Breast epithelium (tissue), 4 donors: Measurements from ENCODE around the gene CAMTA1. TPM values are rescaled to one million over a fixed set of nuclear protein-coding genes. Genes with fewer than 3 reads are reported as not detected.

Experiments used
- DNase-seq, 2 donors: peaks; one replicate each; pipeline ENCODE4 v3.0.0-alpha.2; 2019; ENCODE audit warnings: low spot score in 2 of 2
- H3K27ac ChIP-seq, 2 donors: fragments of 200-600 bp; sonication (generic) in 1 of 2; one replicate each; pipeline ENCODE4 v1.5.1; 2016 to 2019; ENCODE audit warnings: mild to moderate bottlenecking in 1 of 2
- H3K27me3 ChIP-seq, 2 donors: fragments of 200-600 bp; sonication (generic) in 1 of 2; one replicate each; pipeline versions ENCODE4 v1.5.1 to v1.6.0; 2017 to 2019; ENCODE audit warnings: control low read depth in 1 of 2, mild to moderate bottlenecking in 1 of 2
- H3K36me3 ChIP-seq: fragments of 200-600 bp; one replicate; pipeline ENCODE4 v1.5.1; 2019
- H3K4me1 ChIP-seq, 2 donors: fragments of 200-600 bp; sonication (generic); one replicate each; pipeline ENCODE4 v1.5.1; 2016 to 2019; ENCODE audit warnings: control low read depth in 1 of 2
- H3K4me3 ChIP-seq, 3 donors: fragments of 200-600 bp; sonication (generic); 1 replicate in 2 of 3; 2 replicates in 1 of 3; pipeline ENCODE4 v1.5.1; 2016 to 2019; ENCODE audit warnings: mild to moderate bottlenecking in 3 of 3, moderate library complexity in 2 of 3
- H3K9me3 ChIP-seq, 2 donors: fragments of 200-600 bp; sonication (generic) in 1 of 2; one replicate each; pipeline ENCODE4 v1.5.1; 2016 to 2019; ENCODE audit warnings: control low read depth in 1 of 2
- POLR2A ChIP-seq: fragments of 450-650 bp; IDR thresholded peaks from one replicate; pipeline ENCODE4 v1.6.1; 2016; ENCODE audit warnings: antibody characterized with exemption, mild to moderate bottlenecking, moderate library complexity
- POLR2AphosphoS5 ChIP-seq, 3 donors: sonication (generic); formaldehyde crosslinking; IDR thresholded peaks; one replicate each; pipeline ENCODE4 v1.6.1; 2017; ENCODE audit warnings: antibody characterized with exemption in 3 of 3
- intact Hi-C: fragments of 100-400 bp; cut with DNase I; formaldehyde crosslinking; loops from one replicate; pipeline ENCODE4 v1.15.1; 2023; ENCODE audit warnings: low total_unique reads
- total RNA-seq, 3 donors: library from RNA; depleted of rRNA; stranded (reverse); fragments of >200 nt; gene quantifications; one replicate each; pipeline ENCODE4 v1.1.0, GENCODE V29; 2016
- TF ChIP-seq, protein P1 (sequence below), 3 donors: fragments of 450-650 bp; IDR thresholded peaks; one replicate each; pipeline ENCODE4 v1.5.1; 2016 to 2017; ENCODE audit warnings: antibody characterized with exemption in 3 of 3, mild to moderate bottlenecking in 3 of 3, moderate library complexity in 3 of 3

Gene CAMTA1
- total RNA-seq, 3 donors from 2014 or later, result 53.4 to 84.0 (median 61.9) TPM

GRCh38 chr1:7564137-7564536 lies 778.9 kb downstream of the CAMTA1 start:
- DNase-seq, result no peak
- Histone ChIP-seq H3K27ac (no peak overlapping the region), H3K27me3 (no peaks in the 10 kb centered on the region), H3K9me3 (no peaks in the 10 kb centered on the region), H3K4me1 (no peaks in the 10 kb centered on the region), H3K4me3 (no peak overlapping the region), H3K36me3 (no peaks in the 10 kb centered on the region)
- intact Hi-C loops, result no loop called here
- TF ChIP-seq POLR2A (no peak), POLR2AphosphoS5 (IDR thresholded peaks at IDR 0.05) (no peak)
- TF ChIP-seq, protein P1, sequence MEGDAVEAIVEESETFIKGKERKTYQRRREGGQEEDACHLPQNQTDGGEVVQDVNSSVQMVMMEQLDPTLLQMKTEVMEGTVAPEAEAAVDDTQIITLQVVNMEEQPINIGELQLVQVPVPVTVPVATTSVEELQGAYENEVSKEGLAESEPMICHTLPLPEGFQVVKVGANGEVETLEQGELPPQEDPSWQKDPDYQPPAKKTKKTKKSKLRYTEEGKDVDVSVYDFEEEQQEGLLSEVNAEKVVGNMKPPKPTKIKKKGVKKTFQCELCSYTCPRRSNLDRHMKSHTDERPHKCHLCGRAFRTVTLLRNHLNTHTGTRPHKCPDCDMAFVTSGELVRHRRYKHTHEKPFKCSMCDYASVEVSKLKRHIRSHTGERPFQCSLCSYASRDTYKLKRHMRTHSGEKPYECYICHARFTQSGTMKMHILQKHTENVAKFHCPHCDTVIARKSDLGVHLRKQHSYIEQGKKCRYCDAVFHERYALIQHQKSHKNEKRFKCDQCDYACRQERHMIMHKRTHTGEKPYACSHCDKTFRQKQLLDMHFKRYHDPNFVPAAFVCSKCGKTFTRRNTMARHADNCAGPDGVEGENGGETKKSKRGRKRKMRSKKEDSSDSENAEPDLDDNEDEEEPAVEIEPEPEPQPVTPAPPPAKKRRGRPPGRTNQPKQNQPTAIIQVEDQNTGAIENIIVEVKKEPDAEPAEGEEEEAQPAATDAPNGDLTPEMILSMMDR (IDR thresholded peaks at IDR 0.05), result no peak

DNA sequence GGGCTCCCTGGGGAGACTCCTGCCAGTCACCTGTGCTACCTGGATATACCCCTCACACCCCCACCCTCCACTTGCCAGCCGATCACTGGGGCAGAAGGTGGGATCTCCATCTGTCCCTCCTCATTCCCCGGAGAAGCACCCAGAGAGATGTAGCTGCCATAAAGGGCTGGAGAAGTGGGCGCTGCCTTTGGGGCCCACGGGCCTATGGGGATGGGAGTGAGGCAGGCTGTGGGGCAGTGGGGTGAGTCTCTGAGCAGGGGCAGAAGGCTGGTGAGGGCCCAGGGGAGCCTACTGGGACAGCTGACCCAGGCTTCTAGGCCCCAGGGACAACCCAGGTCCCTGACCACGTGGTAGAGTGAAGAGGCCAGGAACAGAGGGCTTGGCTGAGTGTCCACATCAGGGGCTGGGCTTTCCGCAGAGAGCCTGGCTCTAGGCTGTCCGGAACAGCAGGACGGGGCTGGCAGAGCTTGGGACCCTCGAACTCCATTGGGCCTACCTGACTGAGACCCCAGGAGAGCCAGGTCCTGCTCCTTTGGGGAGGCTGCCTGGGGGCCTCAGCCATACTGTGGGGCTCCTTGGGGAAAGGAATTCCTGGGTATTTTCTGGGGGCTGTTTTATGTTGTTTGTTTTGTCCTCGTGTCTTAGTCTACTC lies 780.0 kb downstream of the CAMTA1 start:
- H3K4me3 ChIP-seq, result no peak overlapping the region
- no peak for DNase-seq
- intact Hi-C loops, result no loop called here
- no peaks in the 10 kb centered on the region for H3K9me3 ChIP-seq
- no peaks in the 10 kb centered on the region for H3K36me3 ChIP-seq
- H3K27me3 ChIP-seq, result no peaks in the 10 kb centered on the region
- no peaks in the 10 kb centered on the region for H3K4me1 ChIP-seq
- H3K27ac ChIP-seq, result no peak overlapping the region
- no peak for TF ChIP-seq POLR2AphosphoS5 (IDR thresholded peaks at IDR 0.05)
- TF ChIP-seq, protein P1 (IDR thresholded peaks at IDR 0.05), result no peak
- TF ChIP-seq POLR2A, result no peak

- no peak for DNase-seq
- intact Hi-C loops, result no loop called here
- Histone ChIP-seq H3K4me1 (no peaks in the 10 kb centered on the region), H3K27ac (no peak overlapping the region), H3K9me3 (no peaks in the 10 kb centered on the region), H3K36me3 (no peaks in the 10 kb centered on the region), H3K4me3 (no peak overlapping the region), H3K27me3 (no peaks in the 10 kb centered on the region)
- no peak for TF ChIP-seq POLR2A
- TF ChIP-seq, protein P1 (IDR thresholded peaks at IDR 0.05), result no peak
- TF ChIP-seq POLR2AphosphoS5 (IDR thresholded peaks at IDR 0.05), result no peak
Observed at GRCh38 chr1:7566417-7567375, 781.4 kb downstream of the CAMTA1 start.

- intact Hi-C loops, result no loop called here
- H3K9me3 ChIP-seq, result no peaks in the 10 kb centered on the region
- DNase-seq, result no peak
- H3K4me1 ChIP-seq, result no peaks in the 10 kb centered on the region
- H3K27me3 ChIP-seq, result no peaks in the 10 kb centered on the region
- no peak overlapping the region for H3K4me3 ChIP-seq
- no peak overlapping the region for H3K27ac ChIP-seq
- TF ChIP-seq, protein P1 (IDR thresholded peaks at IDR 0.05), result no peak
- no peak for TF ChIP-seq POLR2AphosphoS5 (IDR thresholded peaks at IDR 0.05)
- TF ChIP-seq POLR2A, result no peak
- no peaks in the 10 kb centered on the region for H3K36me3 ChIP-seq
Observed at GRCh38 chr1:7567376-7567775, 782.1 kb downstream of the CAMTA1 start.

DNA sequence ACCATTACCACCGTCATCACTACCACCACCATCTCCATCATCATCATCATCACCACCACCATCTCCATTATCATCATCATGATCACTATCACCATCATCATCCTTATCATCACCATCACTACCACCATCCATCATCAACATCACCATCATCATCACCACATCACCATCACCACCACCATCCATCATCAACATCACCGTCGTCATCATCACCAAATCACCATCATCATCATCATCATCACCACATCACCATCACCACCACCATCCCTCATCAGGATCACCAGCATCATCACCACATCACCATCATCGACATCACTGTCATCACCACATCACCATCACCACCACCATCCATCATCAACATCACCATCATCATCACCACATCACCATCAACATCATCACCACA lies 782.8 kb downstream of the CAMTA1 start:
- intact Hi-C loops, result no loop called here
- Histone ChIP-seq H3K36me3 (no peaks in the 10 kb centered on the region), H3K9me3 (no peaks in the 10 kb centered on the region), H3K27me3 (no peaks in the 10 kb centered on the region), H3K4me3 (no peak overlapping the region), H3K27ac (no peak overlapping the region), H3K4me1 (no peaks in the 10 kb centered on the region)
- TF ChIP-seq, protein P1 (IDR thresholded peaks at IDR 0.05), result no peak
- TF ChIP-seq POLR2A (no peak), POLR2AphosphoS5 (IDR thresholded peaks at IDR 0.05) (no peak)
- DNase-seq, result no peak
